GM12801 (cell line): Measurements from ENCODE around the gene SLC7A5.

Experiments
- CTCF ChIP-seq: IDR thresholded peaks from one replicate; pipeline ENCODE4 v1.5.1; 2011; ENCODE audit warnings: control low read depth; ENCODE audit not compliant: insufficient read length; ENCODE audit errors: extremely low read depth

The SLC7A5 gene

GRCh38 chr16:87834005-87834667 is 35.2 kb downstream of the SLC7A5 start:
- TF ChIP-seq CTCF, result no peak

GRCh38 chr16:87833548-87833947 is 35.8 kb downstream of the SLC7A5 start:
- TF ChIP-seq CTCF, result no peak

- no peak for TF ChIP-seq CTCF
Measured at GRCh38 chr16:87832741-87833502, 36.4 kb downstream of the SLC7A5 start.

- TF ChIP-seq CTCF, result no peak
Measured at GRCh38 chr16:87832137-87832527, 37.2 kb downstream of the SLC7A5 start.

GRCh38 chr16:87831421-87832136 is 37.7 kb downstream of the SLC7A5 start:
- no peak for TF ChIP-seq CTCF

- no peak for TF ChIP-seq CTCF
Measured at GRCh38 chr16:87830673-87831420, 38.5 kb downstream of the SLC7A5 start.
